ENCODE data around the gene POLK. TPM values are rescaled to one million over a fixed set of nuclear protein-coding genes. Genes with fewer than 3 reads are reported as not detected.

Gene POLK
- total RNA-seq, 1 experiment from 2014 or later = 30.2 TPM

DNA sequence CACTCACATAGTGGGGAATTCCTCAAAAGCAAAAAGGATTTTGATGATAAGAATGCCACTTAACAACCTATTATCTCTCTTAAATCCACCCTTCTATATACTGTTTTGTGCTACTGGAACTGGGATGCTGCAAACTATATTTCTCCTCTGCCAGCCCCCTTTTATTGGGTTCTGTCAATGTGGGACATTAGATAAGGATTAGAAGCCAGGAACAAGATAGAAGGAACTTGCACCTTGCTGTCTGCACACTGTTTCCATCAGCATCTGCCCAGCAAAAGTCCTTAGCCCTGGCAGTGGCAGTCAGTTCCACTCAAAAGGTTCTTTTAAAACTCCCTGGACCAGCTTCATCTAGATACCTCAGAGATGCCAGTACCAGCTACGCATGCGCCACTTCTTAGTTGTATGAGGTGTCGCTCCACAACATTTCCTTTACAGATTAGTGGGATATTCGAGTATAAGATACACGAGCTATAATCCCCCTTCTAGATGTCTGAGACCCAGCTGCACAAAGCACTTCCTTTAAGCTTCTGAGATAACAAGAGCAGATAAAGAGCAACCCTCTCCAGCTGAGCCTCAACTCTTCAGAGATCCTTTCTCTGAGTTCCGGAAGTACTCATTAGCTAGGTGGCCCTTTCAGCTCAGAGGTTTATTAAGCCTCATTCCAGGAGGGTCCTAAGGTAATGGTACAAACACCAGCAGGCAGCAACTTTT is 45.5 kb upstream of the POLK start:
- H3K4me3 Mint-ChIP-seq (ENCODE audit: unreplicated experiment) = no peak overlapping the region
- CTCF ChIA-PET = no interaction called here
- TF ChIP-seq, protein P1, sequence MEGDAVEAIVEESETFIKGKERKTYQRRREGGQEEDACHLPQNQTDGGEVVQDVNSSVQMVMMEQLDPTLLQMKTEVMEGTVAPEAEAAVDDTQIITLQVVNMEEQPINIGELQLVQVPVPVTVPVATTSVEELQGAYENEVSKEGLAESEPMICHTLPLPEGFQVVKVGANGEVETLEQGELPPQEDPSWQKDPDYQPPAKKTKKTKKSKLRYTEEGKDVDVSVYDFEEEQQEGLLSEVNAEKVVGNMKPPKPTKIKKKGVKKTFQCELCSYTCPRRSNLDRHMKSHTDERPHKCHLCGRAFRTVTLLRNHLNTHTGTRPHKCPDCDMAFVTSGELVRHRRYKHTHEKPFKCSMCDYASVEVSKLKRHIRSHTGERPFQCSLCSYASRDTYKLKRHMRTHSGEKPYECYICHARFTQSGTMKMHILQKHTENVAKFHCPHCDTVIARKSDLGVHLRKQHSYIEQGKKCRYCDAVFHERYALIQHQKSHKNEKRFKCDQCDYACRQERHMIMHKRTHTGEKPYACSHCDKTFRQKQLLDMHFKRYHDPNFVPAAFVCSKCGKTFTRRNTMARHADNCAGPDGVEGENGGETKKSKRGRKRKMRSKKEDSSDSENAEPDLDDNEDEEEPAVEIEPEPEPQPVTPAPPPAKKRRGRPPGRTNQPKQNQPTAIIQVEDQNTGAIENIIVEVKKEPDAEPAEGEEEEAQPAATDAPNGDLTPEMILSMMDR (IDR thresholded peaks at IDR 0.05; ENCODE audit: unreplicated experiment) = no peak
- no TSS peak for BruUV-seq (replicated peaks)
- H3K27me3 Mint-ChIP-seq (ENCODE audit: insufficient read depth, unreplicated experiment) = no peaks in the 10 kb centered on the region
- H3K36me3 Mint-ChIP-seq (ENCODE audit: insufficient read depth, unreplicated experiment) = peaks cover 9% of the 10 kb centered on the region
- H3K27ac Mint-ChIP-seq (ENCODE audit: low read depth, unreplicated experiment) = no peak overlapping the region
- POLR2A ChIA-PET = interaction anchor here (1.5 kb wide), 1 partner anchor 9 kb away, joined by 12 read pairs; no protein-coding TSS in a partner anchor
- DNase-seq (ENCODE audit: unreplicated experiment) = no peak
- intact Hi-C loops (cut with micrococcal nuclease) = no loop called here
- H3K9me3 Mint-ChIP-seq (ENCODE audit: unreplicated experiment) = peaks cover 15% of the 10 kb centered on the region
- peaks cover 29% of the 10 kb centered on the region for H3K4me1 Mint-ChIP-seq (ENCODE audit: insufficient read depth, unreplicated experiment)

DNA sequence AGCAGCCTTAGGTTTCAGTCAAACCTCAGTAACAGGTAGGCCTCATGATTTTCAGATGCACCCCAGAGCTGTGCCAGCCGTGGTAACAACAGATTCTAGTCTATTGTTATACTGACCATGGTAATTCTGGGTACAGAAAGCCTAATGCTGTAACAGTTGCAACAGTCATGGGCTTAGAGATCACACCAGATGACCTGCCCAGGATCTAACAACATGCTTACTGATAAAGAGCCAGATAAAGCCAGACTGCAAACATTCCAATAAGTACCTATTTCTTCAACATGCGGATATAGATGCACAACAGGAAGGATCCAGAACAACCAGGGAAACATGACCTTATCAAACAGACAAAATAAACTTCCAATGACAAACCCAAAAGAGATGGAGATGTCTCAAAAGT is 43.1 kb upstream of the POLK start:
- intact Hi-C loops (cut with micrococcal nuclease) = no loop called here
- TF ChIP-seq, protein P1 (IDR thresholded peaks at IDR 0.05; ENCODE audit: unreplicated experiment) = no peak
- peaks cover 6% of the 10 kb centered on the region for H3K36me3 Mint-ChIP-seq (ENCODE audit: insufficient read depth, unreplicated experiment)
- ChIA-PET POLR2A (interaction anchor here (0.6 to 0.9 kb wide), 2 partner anchors 21 to 448 kb away, joined by 3 to 5 read pairs; no protein-coding TSS in a partner anchor), CTCF (interaction anchor here (0.7 kb wide), 1 partner anchor 11 kb away, joined by 4 read pairs; no protein-coding TSS in a partner anchor)
- no TSS peak for BruUV-seq (replicated peaks)
- no peak overlapping the region for H3K27ac Mint-ChIP-seq (ENCODE audit: low read depth, unreplicated experiment)
- DNase-seq (ENCODE audit: unreplicated experiment) = no peak
- no peaks in the 10 kb centered on the region for H3K27me3 Mint-ChIP-seq (ENCODE audit: insufficient read depth, unreplicated experiment)
- H3K4me3 Mint-ChIP-seq (ENCODE audit: unreplicated experiment) = no peak overlapping the region
- peaks cover 13% of the 10 kb centered on the region for H3K4me1 Mint-ChIP-seq (ENCODE audit: insufficient read depth, unreplicated experiment)
- peaks cover 9% of the 10 kb centered on the region for H3K9me3 Mint-ChIP-seq (ENCODE audit: unreplicated experiment)

DNA sequence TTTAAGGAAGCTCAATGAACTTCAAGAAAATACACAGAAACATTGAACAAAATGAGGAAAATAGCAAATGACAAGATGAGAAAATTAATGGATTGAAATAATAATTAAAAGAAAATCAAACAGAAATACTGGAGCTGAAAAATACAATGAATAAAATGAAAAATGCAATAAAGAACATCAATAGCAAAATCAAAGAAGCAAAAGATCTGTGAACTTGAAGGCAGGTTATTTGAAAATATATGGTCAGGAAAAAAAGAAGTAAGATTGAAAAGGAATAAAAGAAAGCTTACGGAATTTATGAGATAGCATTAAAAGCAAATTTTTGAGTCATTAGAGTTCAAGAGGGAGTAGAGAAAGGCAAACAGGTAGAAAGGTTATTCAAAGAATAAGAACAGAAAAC is 42.7 kb upstream of the POLK start:
- DNase-seq (ENCODE audit: unreplicated experiment) = no peak
- ChIA-PET POLR2A (interaction anchor here (0.6 to 0.9 kb wide), 2 partner anchors 21 to 448 kb away, joined by 3 to 5 read pairs; no protein-coding TSS in a partner anchor), CTCF (interaction anchor here (0.7 kb wide), 1 partner anchor 11 kb away, joined by 4 read pairs; no protein-coding TSS in a partner anchor)
- H3K9me3 Mint-ChIP-seq (ENCODE audit: unreplicated experiment) = peaks cover 9% of the 10 kb centered on the region
- TF ChIP-seq, protein P1 (IDR thresholded peaks at IDR 0.05; ENCODE audit: unreplicated experiment) = no peak
- no peaks in the 10 kb centered on the region for H3K27me3 Mint-ChIP-seq (ENCODE audit: insufficient read depth, unreplicated experiment)
- peaks cover 8% of the 10 kb centered on the region for H3K4me1 Mint-ChIP-seq (ENCODE audit: insufficient read depth, unreplicated experiment)
- intact Hi-C loops (cut with micrococcal nuclease) = no loop called here
- H3K27ac Mint-ChIP-seq (ENCODE audit: low read depth, unreplicated experiment) = no peak overlapping the region
- BruUV-seq (replicated peaks) = no TSS peak
- peaks cover 6% of the 10 kb centered on the region for H3K36me3 Mint-ChIP-seq (ENCODE audit: insufficient read depth, unreplicated experiment)
- H3K4me3 Mint-ChIP-seq (ENCODE audit: unreplicated experiment) = no peak overlapping the region

DNA sequence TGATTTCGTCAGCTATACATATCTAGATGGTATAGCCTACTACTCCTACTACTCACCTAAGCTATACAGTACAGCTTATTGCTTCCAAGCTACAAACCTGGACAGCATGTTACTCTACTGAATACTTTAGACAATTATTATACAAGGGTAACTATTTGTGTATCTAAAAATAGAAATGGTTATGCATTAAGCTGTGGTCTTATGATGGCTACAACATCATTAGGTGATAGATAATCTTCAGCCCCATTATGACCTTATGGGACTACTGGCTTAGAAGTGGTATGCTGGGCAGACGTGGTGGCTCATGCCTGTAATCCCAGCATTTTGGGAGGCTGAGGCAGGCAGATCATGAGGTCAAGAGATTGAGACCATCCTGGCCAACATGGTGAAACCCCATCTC is 40.5 kb upstream of the POLK start:
- no TSS peak for BruUV-seq (replicated peaks)
- Mint-ChIP-seq H3K36me3 (ENCODE audit: insufficient read depth, unreplicated experiment) (peaks cover 6% of the 10 kb centered on the region), H3K4me1 (ENCODE audit: insufficient read depth, unreplicated experiment) (no peaks in the 10 kb centered on the region), H3K27me3 (ENCODE audit: insufficient read depth, unreplicated experiment) (no peaks in the 10 kb centered on the region), H3K27ac (ENCODE audit: low read depth, unreplicated experiment) (no peak overlapping the region), H3K4me3 (ENCODE audit: unreplicated experiment) (no peak overlapping the region), H3K9me3 (ENCODE audit: unreplicated experiment) (peaks cover 9% of the 10 kb centered on the region)
- TF ChIP-seq, protein P1 (IDR thresholded peaks at IDR 0.05; ENCODE audit: unreplicated experiment) = no peak
- ChIA-PET POLR2A (interaction anchor here (1.4 to 1.5 kb wide), 2 partner anchors 11 to 96 kb away, joined by 3 to 4 read pairs; no protein-coding TSS in a partner anchor), CTCF (interaction anchor here (0.7 kb wide), 1 partner anchor 650 kb away, joined by 3 read pairs; no protein-coding TSS in a partner anchor)
- no peak for DNase-seq (ENCODE audit: unreplicated experiment)
- intact Hi-C loops (cut with micrococcal nuclease) = no loop called here
